HCT116 (cell line): ENCODE results near the gene CBFA2T3. TPM values are rescaled to one million over a fixed set of nuclear protein-coding genes. Genes with fewer than 3 reads are reported as not detected.

Experiments used
- CEBPB ChIP-seq: IDR thresholded peaks from 2 replicates; pipeline ENCODE4 v1.6.1; 2012; ENCODE audit warnings: low read depth
- CTCF ChIP-seq, 3 experiments: fragments of 200-600 bp in 1 of 3; sonication (generic) in 1 of 3; IDR thresholded peaks in 2 of 3; conservative IDR thresholded peaks in 1 of 3; 2 replicates each; pipeline ENCODE4 v1.5.1; 2012 to 2017; ENCODE audit warnings: low read depth in 2 of 3, low read length in 2 of 3, antibody characterized with exemption in 1 of 3, borderline replicate concordance in 1 of 3, control low read depth in 1 of 3, mild to moderate bottlenecking in 1 of 3, mixed read lengths in 1 of 3, mixed run types in 1 of 3, moderate library complexity in 1 of 3; ENCODE audit not compliant: insufficient read depth in 1 of 3
- EGR1 ChIP-seq: IDR thresholded peaks from 2 replicates; pipeline ENCODE4 v1.6.1; 2012; ENCODE audit warnings: low read depth
- EZH2 ChIP-seq: fragments of 200-600 bp; sonication (generic); IDR thresholded peaks from 2 replicates; pipeline ENCODE4 v1.6.1; 2017; ENCODE audit warnings: antibody characterized with exemption, mixed run types
- MAX ChIP-seq: IDR thresholded peaks from 2 replicates; pipeline ENCODE4 v1.6.1; 2012
- POLR2AphosphoS5 ChIP-seq: IDR thresholded peaks from 2 replicates; pipeline ENCODE4 v1.6.1; 2011; ENCODE audit warnings: mild to moderate bottlenecking, low read depth, low read length, moderate library complexity
- REST ChIP-seq: IDR thresholded peaks from 2 replicates; pipeline ENCODE4 v1.6.1; 2012; ENCODE audit warnings: low read depth
- SIN3A ChIP-seq: IDR thresholded peaks from 2 replicates; pipeline ENCODE4 v1.6.1; 2012; ENCODE audit warnings: low read depth
- TCF7L2 ChIP-seq: IDR thresholded peaks from 2 replicates; pipeline ENCODE4 v1.7.0; 2011; ENCODE audit warnings: borderline replicate concordance, inconsistent platforms; ENCODE audit not compliant: insufficient read depth, insufficient read length; ENCODE audit errors: extremely low read depth
- ZNF274 ChIP-seq: fragments of 200-500 bp; sonication (Bioruptor generic); IDR thresholded peaks from 2 replicates; pipeline ENCODE4 v1.6.1; 2014; ENCODE audit warnings: mild to moderate bottlenecking, low read depth, low read length, inconsistent platforms
- total RNA-seq: library from RNA; stranded (reverse); gene quantifications from one replicate; pipeline ENCODE4 v1.2.1, GENCODE V29; 2021; ENCODE audit not compliant: unreplicated experiment

The CBFA2T3 gene
- total RNA-seq, 1 experiment from 2014 or later: 19.1 TPM

DNA sequence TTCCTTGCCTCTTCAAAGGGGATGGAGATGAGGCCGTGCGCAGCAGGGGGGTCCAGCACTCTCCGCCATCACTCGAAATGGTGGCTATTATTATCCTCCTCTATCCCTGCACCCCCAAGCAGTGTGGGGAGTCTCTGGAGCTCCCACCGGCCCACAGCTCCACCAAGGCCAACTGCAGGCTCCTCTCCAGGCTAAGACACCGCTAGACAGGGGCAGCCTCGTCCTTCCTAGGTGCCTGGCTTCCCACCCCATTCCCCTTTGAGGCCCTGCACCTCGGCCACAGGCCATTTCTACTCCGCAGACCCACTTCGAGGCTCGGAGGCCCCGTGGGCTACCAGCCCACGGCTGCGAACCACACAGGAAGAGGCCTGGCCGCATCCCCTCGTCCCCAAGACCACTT lies 71.0 kb downstream of the CBFA2T3 start (continued):
- TF ChIP-seq REST: no peak
- no peak for TF ChIP-seq CEBPB
- no peak for TF ChIP-seq MAX
- TF ChIP-seq EGR1: no peak
- no peak for TF ChIP-seq ZNF274
- no peak for TF ChIP-seq TCF7L2
- no peak for TF ChIP-seq EZH2
- no peak for TF ChIP-seq POLR2AphosphoS5
- TF ChIP-seq SIN3A: no peak
- TF ChIP-seq CTCF (IDR thresholded peaks at IDR 0.05 in 2 of 3, conservative IDR thresholded peaks at IDR 0.05 in 1 of 3; ENCODE audit: borderline replicate concordance in 1 of 3, insufficient read depth in 1 of 3, low read depth in 2 of 3, low read length in 2 of 3): no peak
